GM21447 (cell line): ENCODE measurements around the gene TUNAR.

Source experiments
- ATAC-seq: cut with Tn5 transposase; IDR thresholded peaks from one replicate; pipeline ENCODE4 v1.9.1; 2021; ENCODE audit not compliant: unreplicated experiment

TUNAR gene

DNA sequence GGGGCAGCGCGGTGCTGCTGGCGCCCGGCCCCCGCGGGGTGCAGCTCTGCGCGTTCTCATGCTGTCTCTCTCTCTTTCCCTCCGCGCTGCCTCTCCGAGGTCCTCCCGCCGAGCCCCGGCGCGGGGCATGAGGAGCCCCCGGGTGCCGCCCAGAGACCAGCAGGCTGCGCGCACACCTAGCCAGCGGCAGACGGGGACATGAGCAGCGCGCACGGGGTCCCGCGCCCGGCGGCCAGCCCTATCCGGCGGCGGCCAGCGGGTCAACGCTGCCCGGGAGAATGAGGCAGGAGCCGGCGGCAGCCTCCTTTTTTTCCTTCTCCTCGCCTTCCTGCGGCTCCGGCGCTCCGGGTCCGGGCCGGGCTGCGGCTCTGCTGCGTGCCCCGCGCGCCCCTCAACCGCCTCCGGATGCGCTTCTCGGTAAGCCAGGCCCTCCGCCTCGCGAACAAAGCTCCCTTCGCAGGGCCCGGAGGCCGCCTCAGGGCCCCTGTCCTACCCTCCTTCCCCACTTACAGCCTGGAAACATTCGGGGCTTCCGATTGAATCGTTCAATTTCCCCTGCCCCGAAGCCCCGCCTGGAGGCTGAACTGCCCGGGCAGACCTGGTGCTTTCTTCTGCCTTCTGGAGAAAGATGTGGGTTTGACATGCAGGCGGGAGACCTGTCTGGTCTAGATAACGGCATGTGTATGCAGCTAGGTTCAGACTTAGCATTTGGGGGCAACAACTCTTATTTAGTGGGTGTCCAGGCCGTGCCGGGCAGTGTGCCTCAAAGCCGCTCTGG, at the start of gene TUNAR:
Gene TUNAR, plus strand, starts transcription at position 72 of the 778 bp plus-strand sequence.
- no peak for ATAC-seq

DNA sequence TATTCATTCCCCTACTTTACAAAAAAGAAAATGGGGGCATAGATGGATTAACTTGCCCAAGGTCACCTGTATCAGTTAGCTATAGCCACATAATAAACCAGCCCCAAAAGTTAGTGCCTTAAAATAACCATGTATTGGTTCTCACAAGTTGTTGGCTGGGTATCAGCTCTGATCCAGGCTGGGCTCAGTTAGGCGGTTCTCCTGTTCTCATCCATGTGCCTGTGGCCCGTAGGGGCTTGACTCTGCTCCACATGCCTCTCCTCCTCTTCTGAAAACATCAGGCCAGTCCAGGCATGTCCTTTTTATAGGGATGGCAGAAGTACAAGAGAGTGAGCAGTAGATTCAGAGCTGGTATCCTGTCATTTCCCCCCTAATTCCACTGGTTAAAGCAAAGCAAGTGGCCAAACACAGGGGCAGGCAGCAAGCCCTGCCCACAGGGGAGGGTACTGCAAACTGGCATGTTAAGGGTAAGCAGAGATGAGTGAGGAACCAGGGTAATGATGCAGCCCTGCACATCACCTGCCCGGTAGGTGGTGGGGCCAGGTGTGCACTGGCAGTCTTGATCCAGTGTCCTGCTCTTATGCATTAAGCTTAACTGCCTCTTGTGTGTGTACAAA, 47.9 kb upstream of the TUNAR start:
- ATAC-seq: no peak

DNA sequence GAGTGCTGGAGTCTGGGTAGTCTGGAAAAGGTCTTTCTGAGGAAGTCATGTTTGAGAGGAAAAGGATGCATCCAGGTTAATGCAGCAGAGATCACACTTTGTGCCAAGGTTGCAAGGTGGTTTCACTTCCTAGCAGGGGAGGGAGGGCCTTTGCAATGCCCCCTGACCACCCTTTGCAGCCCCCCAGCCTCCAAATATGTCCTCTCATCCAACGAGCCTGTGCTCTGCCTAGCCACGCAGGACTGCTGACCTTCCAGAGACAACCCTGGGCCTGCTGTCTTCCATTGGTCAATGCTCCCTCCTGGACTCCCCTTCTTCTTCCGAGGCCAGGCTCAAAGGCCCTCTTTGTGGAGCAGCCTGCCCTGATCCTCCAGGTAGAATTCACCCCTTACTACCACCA, 47.3 kb upstream of the TUNAR start:
- no peak for ATAC-seq

DNA sequence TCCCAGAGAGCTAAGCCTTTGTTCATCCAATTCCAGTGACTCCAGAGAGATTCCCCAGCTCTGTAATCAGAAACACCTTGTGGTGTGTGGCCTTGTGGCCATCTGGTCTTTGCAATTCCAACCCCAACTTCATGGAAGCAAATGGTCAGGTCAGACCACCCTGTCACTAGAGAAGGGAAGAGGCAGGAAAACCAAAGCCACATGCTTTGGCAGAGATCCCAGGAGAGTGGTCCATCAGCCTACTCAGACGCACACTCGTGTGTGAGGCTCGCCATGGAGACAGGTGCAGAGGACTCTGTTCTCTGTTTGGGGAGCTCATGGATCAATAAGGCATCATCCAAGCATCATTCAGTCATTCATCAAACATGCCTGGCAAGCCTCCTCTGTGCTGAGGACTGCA, 46.2 kb upstream of the TUNAR start:
- no peak for ATAC-seq

DNA sequence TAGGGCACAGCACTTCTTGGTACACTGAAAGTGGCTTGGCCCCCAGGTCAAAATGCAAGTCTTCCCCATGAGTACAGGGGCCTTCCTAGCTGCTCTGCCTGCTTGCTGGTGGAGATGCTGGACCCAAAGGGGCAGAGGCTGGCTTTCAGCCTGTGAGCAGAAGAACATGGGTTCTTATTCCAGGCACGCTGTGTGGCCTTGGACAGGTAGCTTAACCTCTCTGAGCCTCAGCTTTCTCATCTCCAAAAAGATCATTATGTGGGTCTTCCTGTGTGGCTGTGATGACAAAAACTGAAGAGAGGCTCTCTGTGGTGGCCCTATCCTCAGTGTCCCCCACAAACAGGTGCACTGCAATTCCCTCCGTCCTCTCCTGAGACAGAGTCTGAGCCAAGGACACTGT, 45.6 kb upstream of the TUNAR start:
- no peak for ATAC-seq

DNA sequence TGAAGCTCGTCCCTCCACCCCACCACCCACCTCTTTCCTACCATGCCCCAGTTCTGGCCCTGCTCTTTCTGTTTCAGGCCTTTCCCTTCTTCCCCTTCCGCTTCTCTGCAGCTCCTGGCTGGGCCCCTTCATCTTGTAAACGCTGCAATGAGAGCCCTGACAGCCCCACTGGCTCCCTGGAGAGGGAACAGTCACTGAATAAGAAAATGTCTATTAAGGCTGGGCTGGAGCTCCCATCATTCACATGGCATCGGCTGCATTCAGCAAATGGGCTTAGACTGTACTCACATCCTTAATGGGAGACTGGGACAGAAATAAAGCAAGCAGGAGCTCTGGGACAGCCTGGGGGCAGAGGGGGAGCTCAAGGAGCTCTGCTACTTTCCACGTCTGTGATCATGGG, 45.2 kb upstream of the TUNAR start:
- ATAC-seq: no peak

DNA sequence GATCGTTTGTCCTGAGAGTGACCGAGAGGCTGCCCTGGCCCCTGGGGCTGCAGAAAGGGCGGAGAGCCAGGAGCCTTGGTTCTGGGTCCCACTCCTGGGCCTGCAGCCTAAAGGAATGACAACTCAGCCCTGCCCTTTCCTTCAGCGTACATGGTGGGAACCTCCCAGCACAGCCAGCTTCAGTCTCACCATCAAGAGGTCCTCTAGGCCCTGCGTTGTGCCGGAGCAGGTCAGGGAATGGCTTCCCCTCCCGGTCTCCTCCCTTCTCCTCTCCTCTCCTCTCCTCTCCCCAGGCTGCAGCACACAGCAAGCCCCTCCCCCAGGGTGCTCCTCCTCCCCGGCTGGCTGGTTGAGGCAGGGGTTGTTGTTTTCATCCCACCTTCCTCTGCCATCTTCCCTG, 44.6 kb upstream of the TUNAR start:
- ATAC-seq: no peak

DNA sequence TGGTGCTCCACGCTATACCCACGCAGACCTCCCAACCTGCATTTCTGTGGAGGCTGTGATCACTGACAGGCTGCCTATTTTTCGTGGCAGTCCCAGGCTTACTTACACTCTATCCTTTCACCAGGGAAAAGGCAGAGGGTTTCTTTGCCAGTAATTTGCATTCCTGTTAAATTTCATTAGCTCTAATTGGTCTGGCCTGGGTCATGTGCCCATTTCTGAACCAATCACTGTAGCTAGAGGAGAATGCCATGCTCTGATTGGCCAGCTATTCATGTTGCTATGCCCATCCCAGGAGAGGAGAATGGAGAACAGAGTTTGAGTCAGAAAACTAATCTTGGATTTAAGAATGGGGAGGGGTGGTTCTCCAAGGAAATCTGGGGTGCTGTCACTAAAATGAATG, 43.2 kb upstream of the TUNAR start:
- no peak for ATAC-seq

DNA sequence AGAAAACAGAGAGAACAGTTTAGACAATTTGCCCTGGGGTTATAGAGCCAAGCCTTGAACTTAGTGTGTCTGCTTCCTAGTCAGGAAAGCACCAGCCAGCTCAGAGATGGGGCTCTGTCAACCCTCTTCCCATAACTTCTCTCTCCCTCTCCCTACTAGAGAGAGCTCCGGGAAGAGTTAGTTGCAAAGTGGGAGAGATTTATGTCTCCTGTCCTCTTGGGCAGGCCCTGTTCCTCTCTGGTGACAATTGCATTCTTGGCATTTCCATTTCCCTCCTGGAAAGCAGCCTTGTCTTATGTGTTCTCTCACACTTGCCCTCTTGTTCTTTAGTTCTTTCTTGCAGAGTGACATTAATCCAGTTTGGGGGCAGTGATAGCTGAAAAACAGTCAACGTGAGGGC, 42.1 kb upstream of the TUNAR start:
- no peak for ATAC-seq

DNA sequence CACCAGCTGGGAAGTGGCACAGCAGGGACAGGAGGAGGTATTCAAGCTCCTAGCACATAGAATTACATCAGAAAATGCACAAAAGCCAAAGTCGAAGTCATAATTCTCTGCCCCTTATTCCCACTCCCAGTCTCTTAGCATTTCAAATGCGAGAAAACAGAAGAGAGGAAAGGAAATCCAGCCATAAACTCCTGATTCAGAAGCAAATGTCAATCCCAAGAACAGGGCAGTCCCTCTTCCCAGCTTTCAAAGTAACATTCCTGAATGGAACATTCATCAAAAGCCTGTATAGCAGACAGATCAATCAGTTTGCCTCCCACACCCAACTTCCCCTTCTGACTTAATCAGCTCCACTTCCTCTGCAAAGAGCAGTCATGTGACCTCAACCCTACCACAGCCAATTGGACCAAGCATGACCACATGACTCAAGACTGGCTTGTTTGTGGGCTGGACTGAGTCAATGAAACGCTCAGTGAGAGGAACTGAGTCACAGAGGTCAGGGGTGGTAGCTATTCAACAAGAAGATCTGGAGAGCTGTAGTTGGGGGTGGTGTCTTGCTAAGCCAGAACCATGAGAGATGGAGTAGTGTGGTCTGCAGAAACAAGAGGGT, 41.4 kb upstream of the TUNAR start:
- no peak for ATAC-seq

DNA sequence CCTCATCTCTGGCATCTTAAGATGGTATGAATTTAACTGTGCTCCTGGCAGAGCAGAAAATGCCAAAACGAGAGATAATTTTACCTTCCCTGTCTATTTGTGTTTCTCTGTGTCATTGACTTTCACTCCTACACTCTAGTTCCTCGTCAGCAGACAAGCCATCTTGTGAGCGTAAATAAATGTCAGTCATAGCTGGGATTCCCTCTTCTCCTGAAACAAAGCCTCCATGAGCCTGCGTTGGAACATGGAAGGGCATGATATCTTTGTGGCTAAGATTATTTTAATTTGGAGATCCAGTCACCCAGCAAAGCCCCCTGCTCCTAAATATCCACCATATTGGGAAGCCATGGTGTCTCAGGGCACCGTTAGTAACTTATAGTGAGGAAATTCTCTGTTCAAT, 37.8 kb upstream of the TUNAR start:
- no peak for ATAC-seq

DNA sequence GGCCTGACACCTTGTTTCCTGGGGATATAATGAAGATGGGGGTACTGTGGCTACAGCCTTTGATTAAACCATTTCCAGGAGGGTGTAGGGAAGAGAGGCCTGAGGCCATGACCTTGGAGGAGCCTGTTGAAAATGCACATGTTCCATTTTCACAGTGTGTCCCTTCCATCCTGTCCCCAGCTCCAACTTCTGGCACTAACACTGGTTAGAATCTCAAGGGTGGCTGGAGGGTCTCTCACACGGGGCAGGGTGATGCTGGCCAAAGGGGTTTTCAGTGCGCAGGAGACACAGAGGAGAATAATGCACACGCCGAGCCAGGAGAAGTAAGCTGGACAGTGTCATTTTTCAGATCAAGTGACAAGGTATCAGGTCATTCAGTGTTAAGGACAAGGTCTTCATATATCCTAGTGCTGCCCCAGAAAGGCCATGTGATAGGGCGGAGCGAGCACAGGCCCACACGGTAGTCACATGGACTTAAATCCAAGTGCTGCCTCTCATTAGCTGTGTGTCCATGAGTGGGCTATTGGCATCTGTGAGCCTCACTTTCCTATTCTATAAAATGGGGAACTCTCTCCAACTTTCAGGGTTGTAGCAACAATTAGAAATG, 36.4 kb upstream of the TUNAR start:
- no peak for ATAC-seq

DNA sequence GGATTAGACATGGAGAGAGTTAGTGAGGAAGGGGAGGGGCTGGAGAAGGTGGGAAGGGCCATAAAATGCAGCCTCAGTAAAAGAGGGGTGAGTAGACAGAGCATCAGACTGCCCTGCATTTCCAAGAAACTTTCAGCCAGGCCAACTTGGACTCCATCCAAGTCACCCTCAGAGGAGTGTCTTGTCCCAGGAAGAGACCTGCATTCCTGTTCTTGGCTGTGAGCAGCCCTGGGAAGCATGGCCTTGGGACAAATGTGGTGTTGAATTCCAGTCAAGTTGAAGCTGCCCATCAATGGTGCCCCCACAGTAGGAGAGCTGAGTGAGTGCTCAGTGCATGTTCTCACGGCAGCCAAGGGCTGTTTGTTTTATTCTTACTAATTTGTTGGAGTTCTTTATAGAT, 35.0 kb upstream of the TUNAR start:
- ATAC-seq: no peak

DNA sequence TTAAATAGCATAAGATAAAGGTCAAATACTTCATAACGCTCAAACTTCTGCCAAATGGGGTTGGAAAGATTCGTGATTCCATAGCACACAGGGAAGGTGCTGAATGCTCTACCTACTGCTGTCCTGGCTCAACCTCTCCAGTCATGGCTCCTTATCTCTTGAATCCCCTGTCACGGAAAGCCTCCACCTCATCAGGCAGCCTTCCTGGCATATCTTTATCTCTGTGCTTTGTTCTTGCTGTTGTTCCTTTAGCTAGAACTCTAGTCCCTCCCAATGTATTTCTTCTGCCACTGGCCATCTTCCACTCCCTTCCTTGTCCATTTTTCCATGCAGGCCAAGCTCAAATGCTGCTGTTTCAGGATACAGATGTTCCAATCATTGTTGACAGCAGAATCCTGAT, 26.9 kb upstream of the TUNAR start:
- no peak for ATAC-seq

DNA sequence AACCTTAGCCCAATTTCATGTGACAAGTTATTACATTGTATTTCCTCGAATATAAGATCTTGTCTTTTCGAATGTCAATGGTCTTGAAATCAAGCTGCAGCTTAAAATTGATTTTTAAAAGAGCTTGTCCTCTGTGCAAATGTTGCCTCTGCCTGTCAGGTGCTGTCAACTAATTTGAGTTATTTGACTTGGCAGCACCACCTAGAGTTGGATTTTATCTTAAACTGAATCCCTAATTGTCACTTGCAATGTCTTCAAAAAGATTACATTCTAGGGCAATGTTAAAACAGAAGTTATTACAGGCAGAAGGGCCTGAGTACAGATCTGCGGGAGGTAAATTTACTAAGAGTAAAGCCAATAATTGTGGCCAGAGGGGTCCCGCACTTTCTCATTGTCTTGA, 26.2 kb upstream of the TUNAR start:
- no peak for ATAC-seq

DNA sequence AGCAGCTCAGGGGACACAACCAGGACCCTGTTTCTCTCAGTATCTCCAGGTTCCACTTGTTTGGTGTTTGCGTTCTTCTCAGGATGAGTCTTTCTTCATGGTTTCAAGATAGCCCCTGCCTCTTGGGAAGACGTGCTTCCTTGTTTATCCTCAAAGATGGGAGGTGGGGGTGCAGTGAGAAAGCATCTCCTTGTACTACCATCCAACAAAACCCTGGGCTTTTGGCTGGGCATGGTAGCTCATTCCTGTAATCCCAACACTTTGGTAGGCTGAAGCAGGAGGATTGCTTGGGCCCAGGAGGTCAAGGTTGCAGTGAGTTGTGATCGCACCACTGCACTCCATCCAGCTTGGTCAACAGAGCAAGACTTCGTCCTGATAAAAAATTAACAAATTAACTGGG, 21.0 kb upstream of the TUNAR start:
- no peak for ATAC-seq

DNA sequence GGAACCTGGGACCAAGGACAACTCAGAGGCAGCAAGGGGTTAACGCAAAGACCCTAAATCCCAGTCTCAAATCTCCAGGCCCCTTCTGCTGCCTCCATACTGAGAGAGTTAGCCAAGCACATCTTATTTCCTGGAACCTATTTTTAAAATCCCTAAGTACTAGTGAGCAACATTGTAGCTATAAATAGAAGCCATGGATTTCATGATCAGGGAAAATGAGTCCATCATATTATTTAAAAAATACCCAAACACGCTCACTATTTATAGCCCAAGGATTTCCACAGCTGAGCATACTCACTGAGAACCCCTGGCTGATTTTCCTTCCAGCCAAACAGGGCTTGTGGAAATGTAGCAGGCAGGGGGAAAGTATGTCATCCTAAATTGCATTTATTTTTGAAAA, 19.4 kb upstream of the TUNAR start:
- no peak for ATAC-seq

DNA sequence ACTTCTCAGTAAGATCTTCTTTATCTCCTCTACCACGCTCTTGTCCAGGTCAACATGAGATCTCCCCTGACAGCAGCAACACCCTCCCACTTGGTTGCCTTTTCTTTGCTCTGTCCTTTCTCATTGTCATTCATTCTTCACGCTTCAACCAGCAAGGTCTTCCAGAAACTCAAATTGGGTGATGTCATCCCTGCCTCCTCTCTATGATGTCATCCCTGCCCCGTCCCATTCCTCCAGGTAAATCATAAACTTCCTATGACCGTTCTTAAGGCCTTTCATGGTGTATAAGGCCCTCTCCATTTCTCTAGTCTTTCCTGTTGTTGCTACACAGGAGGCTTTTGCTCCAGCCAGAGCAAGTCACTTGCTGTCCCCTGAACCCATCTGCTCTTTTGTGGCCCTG, 17.7 kb upstream of the TUNAR start:
- ATAC-seq: no peak

DNA sequence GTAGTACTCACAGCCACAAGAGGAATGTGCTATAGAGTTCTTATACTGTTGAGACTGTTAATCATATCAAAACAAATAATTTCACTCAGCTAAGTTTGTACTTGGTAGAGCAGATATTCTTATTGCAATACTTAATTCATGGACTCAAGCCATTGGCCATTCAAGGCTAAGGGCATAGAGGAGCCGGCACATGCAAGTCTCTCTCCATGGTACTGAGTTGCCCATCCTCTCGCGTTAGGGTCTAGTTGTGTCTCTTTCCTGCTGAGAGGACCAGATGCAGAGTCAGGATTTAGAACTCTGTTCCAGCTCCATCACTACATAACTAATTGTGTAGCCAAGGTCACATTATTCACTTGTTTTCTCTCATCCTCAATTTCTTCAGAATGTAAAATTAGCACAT, 14.4 kb upstream of the TUNAR start:
- ATAC-seq: no peak

DNA sequence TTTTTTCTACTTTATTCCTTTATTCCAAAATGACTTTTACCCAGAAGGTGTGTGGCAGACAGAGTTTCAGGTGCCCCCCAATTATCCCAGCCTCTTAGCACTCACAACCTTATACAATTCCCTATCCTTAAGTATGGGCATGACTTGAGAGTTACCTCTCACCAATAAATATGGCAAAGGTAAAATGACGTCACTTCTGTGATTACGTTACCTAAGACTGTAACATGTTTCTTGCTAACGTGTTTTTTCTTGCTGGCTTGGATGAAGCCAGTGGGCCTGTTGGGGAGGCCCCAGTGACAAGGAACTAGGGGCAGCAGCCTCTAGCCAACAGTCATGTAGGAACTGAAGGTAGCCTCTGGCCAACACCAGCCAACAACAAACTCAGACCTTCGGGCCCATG, 13.3 kb upstream of the TUNAR start:
- ATAC-seq: no peak

DNA sequence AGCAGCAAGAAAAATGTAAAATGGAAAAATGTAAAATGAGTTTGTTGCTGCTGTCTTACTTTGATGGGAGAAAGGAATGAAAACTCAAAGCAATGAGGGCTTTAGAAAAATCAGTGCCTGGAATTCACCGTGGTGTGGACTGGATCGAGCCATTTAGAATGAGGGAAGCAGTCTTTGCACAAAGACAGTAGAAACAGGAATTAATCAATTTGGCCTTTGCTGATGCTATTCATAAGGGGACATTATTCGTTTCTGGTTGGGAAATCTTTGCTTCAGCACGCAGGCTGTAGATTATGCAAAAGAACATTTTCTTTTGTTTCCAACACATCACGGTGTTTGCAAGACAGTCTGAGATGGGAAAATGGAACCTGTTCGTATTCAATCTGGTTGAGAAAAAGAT, 6.9 kb upstream of the TUNAR start:
- ATAC-seq: no peak

DNA sequence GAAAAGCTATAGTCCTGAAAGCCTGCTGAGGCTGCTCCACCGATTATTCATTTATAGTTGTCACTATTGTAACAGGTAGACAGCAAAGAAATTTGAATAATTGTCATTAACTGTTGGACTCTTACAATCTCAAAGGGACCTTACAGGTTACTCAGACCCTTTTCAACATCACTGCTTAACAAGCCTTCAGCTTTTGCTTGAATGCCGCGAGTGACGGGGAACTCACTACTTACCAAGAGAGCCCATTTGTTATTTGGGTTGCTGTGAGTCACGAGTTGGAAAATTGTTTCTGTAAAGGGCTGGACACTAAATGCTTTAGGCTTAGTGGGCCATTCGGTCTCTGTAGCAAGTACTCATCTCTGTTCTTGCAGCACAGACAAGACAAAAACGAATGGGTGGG, 5.9 kb upstream of the TUNAR start:
- no peak for ATAC-seq
